ENCODE measurements around the gene MAP3K3.

The MAP3K3 gene

GRCh38 chr17:63702721-63703015 is 80.5 kb downstream of the MAP3K3 start:
- DNase-seq (ENCODE audit: low read depth in 2 of 2): no peak
- H3K4me3 ChIP-seq (replicated peaks in 1 of 2; ENCODE audit: low read depth in 2 of 2, low read length in 2 of 2): no peak overlapping the region
- TF ChIP-seq CTCF (IDR thresholded peaks at IDR 0.05; ENCODE audit: low read depth, low read length): no peak

DNA sequence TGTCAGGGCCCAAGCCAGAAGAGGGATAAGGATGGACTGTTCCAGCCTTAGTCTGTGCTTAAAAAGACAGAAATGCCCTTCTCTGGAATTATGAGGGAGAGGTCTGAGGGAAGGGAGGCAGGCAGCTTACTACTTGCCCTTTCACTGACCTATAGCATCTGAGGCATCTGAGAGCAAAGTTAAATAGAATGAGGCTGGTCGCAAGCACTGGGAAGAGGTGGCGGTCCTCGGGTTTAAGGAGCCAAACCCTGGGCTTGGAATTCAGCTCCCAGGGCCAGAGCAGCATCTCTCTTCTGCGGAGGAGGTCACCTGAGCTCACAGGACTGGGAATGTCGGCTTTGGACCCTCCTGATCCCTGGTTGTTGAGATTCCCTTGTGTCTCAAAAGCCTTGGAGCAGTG is 80.8 kb downstream of the MAP3K3 start:
- DNase-seq (ENCODE audit: low read depth in 2 of 2): no peak
- no peak overlapping the region for H3K4me3 ChIP-seq (replicated peaks in 1 of 2; ENCODE audit: low read depth in 2 of 2, low read length in 2 of 2)
- TF ChIP-seq CTCF (IDR thresholded peaks at IDR 0.05; ENCODE audit: low read depth, low read length): no peak

- no peak for DNase-seq (ENCODE audit: low read depth in 2 of 2)
- no peak for TF ChIP-seq CTCF (IDR thresholded peaks at IDR 0.05; ENCODE audit: low read depth, low read length)
- H3K4me3 ChIP-seq (replicated peaks in 1 of 2; ENCODE audit: low read depth in 2 of 2, low read length in 2 of 2): no peak overlapping the region
Observed at GRCh38 chr17:63703556-63704258, 81.5 kb downstream of the MAP3K3 start.

DNA sequence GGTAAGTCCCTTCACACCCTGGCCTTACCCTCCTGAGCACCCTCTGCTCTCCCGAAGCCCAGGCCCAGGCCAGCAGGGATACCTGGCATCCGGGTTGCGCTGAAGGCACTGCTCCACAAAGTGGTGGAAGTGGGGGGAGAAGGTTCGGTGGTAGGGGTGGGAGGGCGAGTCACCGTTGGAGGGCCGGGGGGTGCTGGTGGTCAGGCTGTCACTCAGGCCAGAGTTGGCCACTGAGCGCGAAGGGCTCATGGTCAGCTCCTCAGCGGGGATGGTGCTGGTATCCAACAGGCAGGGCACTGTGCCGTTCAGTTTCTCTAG is 82.0 kb downstream of the MAP3K3 start:
- no peak for TF ChIP-seq CTCF (IDR thresholded peaks at IDR 0.05; ENCODE audit: low read depth, low read length)
- H3K4me3 ChIP-seq (replicated peaks in 1 of 2; ENCODE audit: low read depth in 2 of 2, low read length in 2 of 2): no peak overlapping the region
- DNase-seq (ENCODE audit: low read depth in 2 of 2): no peak

- no peak for TF ChIP-seq CTCF (IDR thresholded peaks at IDR 0.05; ENCODE audit: low read depth, low read length)
- no peak overlapping the region for H3K4me3 ChIP-seq (replicated peaks in 1 of 2; ENCODE audit: low read depth in 2 of 2, low read length in 2 of 2)
- no peak for DNase-seq (ENCODE audit: low read depth in 2 of 2)
Observed at GRCh38 chr17:63704836-63705235, 82.6 kb downstream of the MAP3K3 start.

- no peak for TF ChIP-seq CTCF (IDR thresholded peaks at IDR 0.05; ENCODE audit: low read depth, low read length)
- no peak for DNase-seq (ENCODE audit: low read depth in 2 of 2)
- H3K4me3 ChIP-seq (replicated peaks in 1 of 2; ENCODE audit: low read depth in 2 of 2, low read length in 2 of 2): no peak overlapping the region
Observed at GRCh38 chr17:63705657-63706056, 83.4 kb downstream of the MAP3K3 start.

Measured in cardiac fibroblast (primary cell).